Measurements from ENCODE around the gene EEF2. TPM values are rescaled to one million over a fixed set of nuclear protein-coding genes. Genes with fewer than 3 reads are reported as not detected.

Gene EEF2
- total RNA-seq, 1 donor from 2014 or later, result 4,009 TPM

- no peak for DNase-seq (ENCODE audit: low read depth, low spot score)
These were observed 488 bp upstream of the EEF2 start for GRCh38 chr19:3985643-3986259.

- DNase-seq (ENCODE audit: low read depth, low spot score), result no peak
These were observed 717 bp downstream of the EEF2 start for GRCh38 chr19:3984584-3984907.

GRCh38 chr19:3983936-3984583, 1.2 kb downstream of the EEF2 start:
- no peak for DNase-seq (ENCODE audit: low read depth, low spot score)

GRCh38 chr19:3983542-3983914, 1.7 kb downstream of the EEF2 start:
- DNase-seq (ENCODE audit: low read depth, low spot score), result no peak

GRCh38 chr19:3982701-3983541, 2.3 kb downstream of the EEF2 start:
- no peak for DNase-seq (ENCODE audit: low read depth, low spot score)

- no peak for DNase-seq (ENCODE audit: low read depth, low spot score)
These were observed 3.3 kb downstream of the EEF2 start for GRCh38 chr19:3981736-3982681.

GRCh38 chr19:3981373-3981735, 3.9 kb downstream of the EEF2 start:
- DNase-seq (ENCODE audit: low read depth, low spot score), result no peak

- no peak for DNase-seq (ENCODE audit: low read depth, low spot score)
These were observed 4.7 kb downstream of the EEF2 start for GRCh38 chr19:3980353-3981251.

GRCh38 chr19:3979674-3980352, 5.5 kb downstream of the EEF2 start:
- no peak for DNase-seq (ENCODE audit: low read depth, low spot score)

GRCh38 chr19:3979289-3979673, 6.0 kb downstream of the EEF2 start:
- DNase-seq (ENCODE audit: low read depth, low spot score), result no peak

- no peak for DNase-seq (ENCODE audit: low read depth, low spot score)
These were observed 7.1 kb downstream of the EEF2 start for GRCh38 chr19:3978145-3978544.

- no peak for DNase-seq (ENCODE audit: low read depth, low spot score)
These were observed 7.8 kb downstream of the EEF2 start for GRCh38 chr19:3977242-3978143.

GRCh38 chr19:3976495-3977241, 8.6 kb downstream of the EEF2 start:
- DNase-seq (ENCODE audit: low read depth, low spot score), result no peak

GRCh38 chr19:3975637-3976087, 9.6 kb downstream of the EEF2 start:
- DNase-seq (ENCODE audit: low read depth, low spot score), result no peak

- DNase-seq (ENCODE audit: low read depth, low spot score), result no peak
These were observed 10.1 kb downstream of the EEF2 start for GRCh38 chr19:3975144-3975543.

GRCh38 chr19:3970808-3971598, 14.3 kb downstream of the EEF2 start, which contains the start of gene DAPK3:
TSS of gene DAPK3 (minus strand) at chr19:3971099. CDS start at chr19:3969735, 1,364 bp downstream.
- DNase-seq (ENCODE audit: low read depth, low spot score), result peak; percentile 93

GRCh38 chr19:3970313-3970807, 14.9 kb downstream of the EEF2 start:
- DNase-seq (ENCODE audit: low read depth, low spot score), result no peak

All from pulmonary artery endothelial cell (primary cell).